CD4-positive, alpha-beta T cell treated with Interleukin-21 for 1 hour (primary cell): ENCODE results near the gene ARHGAP25.
A peak's percentile ranks its signal among the peaks of the same experiment; 100 is the strongest.

ENCODE experiments used
- DNase-seq: peaks from one replicate; pipeline ENCODE4 v3.0.0-alpha.2; 2020

The ARHGAP25 gene

GRCh38 chr2:68719912-68720311 is 14.7 kb upstream of the ARHGAP25 start:
- DNase-seq: peak; percentile 60

GRCh38 chr2:68720665-68721064 is 13.9 kb upstream of the ARHGAP25 start:
- DNase-seq: no peak

- peak; percentile 64 for DNase-seq
Observed at GRCh38 chr2:68721482-68722101, 13.0 kb upstream of the ARHGAP25 start.

GRCh38 chr2:68722712-68723111 is 11.9 kb upstream of the ARHGAP25 start:
- DNase-seq: no peak

GRCh38 chr2:68723181-68723580 is 11.4 kb upstream of the ARHGAP25 start:
- no peak for DNase-seq

GRCh38 chr2:68726100-68726499 is 8.5 kb upstream of the ARHGAP25 start:
- no peak for DNase-seq

- DNase-seq: peak; percentile 78
Observed at GRCh38 chr2:68726608-68727367, 7.8 kb upstream of the ARHGAP25 start.

GRCh38 chr2:68727683-68728375 is 6.8 kb upstream of the ARHGAP25 start:
- no peak for DNase-seq

- DNase-seq: no peak
Observed at GRCh38 chr2:68730828-68731227, 3.8 kb upstream of the ARHGAP25 start.

GRCh38 chr2:68732036-68732932 is 2.3 kb upstream of the ARHGAP25 start:
- DNase-seq: no peak

GRCh38 chr2:68733365-68733764 is 1.2 kb upstream of the ARHGAP25 start:
- no peak for DNase-seq

- DNase-seq: no peak
Observed at GRCh38 chr2:68734176-68734575, 435 bp upstream of the ARHGAP25 start.

- no peak for DNase-seq
Observed at GRCh38 chr2:68736086-68736485, 1.5 kb downstream of the ARHGAP25 start.

- peak; percentile 67 for DNase-seq
Observed at GRCh38 chr2:68737711-68738110, 3.1 kb downstream of the ARHGAP25 start.

- DNase-seq: no peak
Observed at GRCh38 chr2:68738906-68739594, 4.4 kb downstream of the ARHGAP25 start.

- no peak for DNase-seq
Observed at GRCh38 chr2:68739595-68740399, 5.2 kb downstream of the ARHGAP25 start.

- DNase-seq: no peak
Observed at GRCh38 chr2:68740400-68740914, 5.8 kb downstream of the ARHGAP25 start.

GRCh38 chr2:68741238-68741637 is 6.6 kb downstream of the ARHGAP25 start:
- no peak for DNase-seq

GRCh38 chr2:68741805-68742306 is 7.2 kb downstream of the ARHGAP25 start:
- no peak for DNase-seq

GRCh38 chr2:68742626-68743415 is 8.2 kb downstream of the ARHGAP25 start:
- no peak for DNase-seq
